Adipocyte (in vitro differentiated cells): ENCODE results near the gene OAF.

Experiments
- DNase-seq: peaks from one replicate; pipeline ENCODE4 v3.0.0-alpha.2; 2015; ENCODE audit warnings: low read depth
- H3K27me3 ChIP-seq: replicated peaks from 2 replicates; pipeline ENCODE4 v1.7.0; 2013; ENCODE audit warnings: mild to moderate bottlenecking, low read length, moderate library complexity; ENCODE audit not compliant: control insufficient read depth, insufficient read depth
- H3K36me3 ChIP-seq: 2 replicates; pipeline ENCODE4 v1.7.0; 2013; ENCODE audit warnings: low read length, mild to moderate bottlenecking, moderate library complexity; ENCODE audit not compliant: control insufficient read depth, insufficient read depth, severe bottlenecking
- H3K4me1 ChIP-seq: 2 replicates; pipeline ENCODE4 v1.7.0; 2013; ENCODE audit warnings: mild to moderate bottlenecking, low read length, moderate library complexity; ENCODE audit not compliant: control insufficient read depth, insufficient read depth
- H3K4me3 ChIP-seq: 2 replicates; pipeline ENCODE4 v1.7.0; 2013; ENCODE audit warnings: mild to moderate bottlenecking, low read length, moderate library complexity
- H3K9ac ChIP-seq: 2 replicates; pipeline ENCODE4 v1.7.0; 2013; ENCODE audit warnings: mild to moderate bottlenecking, low read length, moderate library complexity
- H3K9me3 ChIP-seq: 2 replicates; pipeline ENCODE4 v1.7.0; 2013; ENCODE audit warnings: mild to moderate bottlenecking, low read length, moderate library complexity; ENCODE audit not compliant: control insufficient read depth

Gene OAF

DNA sequence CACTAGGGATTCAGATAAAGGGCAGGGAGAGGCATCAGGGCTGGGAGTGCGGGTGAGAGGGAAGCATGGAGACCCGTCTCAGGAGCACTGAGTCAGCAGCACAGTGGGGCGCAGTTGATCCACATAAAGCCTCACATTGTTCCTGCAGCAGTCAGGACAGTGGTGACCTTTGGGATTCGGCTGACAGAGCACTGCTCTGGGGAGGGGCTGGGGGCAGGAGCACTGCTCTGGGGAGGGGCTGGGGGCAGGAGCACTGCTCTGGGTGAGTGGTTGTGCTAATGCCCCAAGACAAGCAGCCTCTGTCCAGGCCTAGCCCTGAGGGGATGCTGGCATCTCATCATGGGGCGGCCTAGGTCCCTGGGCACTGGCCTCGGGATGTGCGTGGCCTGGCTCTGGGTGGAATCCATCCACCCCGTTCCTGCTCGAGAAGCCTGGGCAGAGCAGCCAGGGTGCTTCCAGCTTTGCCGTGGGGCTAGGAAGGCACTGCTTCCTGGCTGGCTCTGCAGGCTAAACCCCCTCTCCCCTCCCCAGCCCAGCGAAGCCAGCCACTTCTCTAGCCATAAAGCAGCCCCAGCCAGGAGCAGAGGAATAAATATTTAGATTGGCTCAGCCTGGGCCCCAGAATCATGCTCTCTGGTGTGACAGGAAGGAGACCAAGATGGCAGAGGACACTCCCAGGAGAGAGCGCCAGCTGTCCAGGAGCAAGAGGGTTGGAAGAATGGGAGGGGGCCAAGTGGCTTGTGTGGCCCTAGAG, 7.3 kb downstream of the OAF start:
- Histone ChIP-seq H3K9me3 (no peaks in the 10 kb centered on the region), H3K27me3 (no peaks in the 10 kb centered on the region), H3K4me1 (peaks cover 90% of the 10 kb centered on the region), H3K36me3 (peaks cover 13% of the 10 kb centered on the region), H3K4me3 (no peak overlapping the region), H3K9ac (peak overlapping the region; percentile 39)
- DNase-seq = no peak

DNA sequence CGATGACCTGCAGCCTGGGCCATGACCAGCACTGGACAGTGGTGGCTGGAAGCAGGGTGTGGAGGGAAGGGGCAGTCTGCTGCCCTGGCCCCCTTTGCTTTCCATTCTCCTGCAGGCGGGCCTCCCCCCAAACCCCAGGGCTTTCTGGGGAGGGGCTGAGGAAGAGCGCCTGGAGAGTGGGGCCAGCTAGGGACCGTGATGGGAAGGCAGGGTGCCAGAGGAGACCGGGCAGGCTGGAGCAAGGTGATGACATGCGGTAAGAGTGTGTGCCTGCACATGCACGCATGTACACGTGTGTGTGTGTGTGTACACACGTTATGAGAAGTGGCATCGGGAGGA, 7.8 kb downstream of the OAF start:
- Histone ChIP-seq H3K4me3 (no peak overlapping the region), H3K27me3 (no peaks in the 10 kb centered on the region), H3K9me3 (no peaks in the 10 kb centered on the region), H3K4me1 (peaks cover 84% of the 10 kb centered on the region), H3K36me3 (peaks cover 19% of the 10 kb centered on the region), H3K9ac (peak overlapping the region; percentile 39)
- DNase-seq = no peak

DNA sequence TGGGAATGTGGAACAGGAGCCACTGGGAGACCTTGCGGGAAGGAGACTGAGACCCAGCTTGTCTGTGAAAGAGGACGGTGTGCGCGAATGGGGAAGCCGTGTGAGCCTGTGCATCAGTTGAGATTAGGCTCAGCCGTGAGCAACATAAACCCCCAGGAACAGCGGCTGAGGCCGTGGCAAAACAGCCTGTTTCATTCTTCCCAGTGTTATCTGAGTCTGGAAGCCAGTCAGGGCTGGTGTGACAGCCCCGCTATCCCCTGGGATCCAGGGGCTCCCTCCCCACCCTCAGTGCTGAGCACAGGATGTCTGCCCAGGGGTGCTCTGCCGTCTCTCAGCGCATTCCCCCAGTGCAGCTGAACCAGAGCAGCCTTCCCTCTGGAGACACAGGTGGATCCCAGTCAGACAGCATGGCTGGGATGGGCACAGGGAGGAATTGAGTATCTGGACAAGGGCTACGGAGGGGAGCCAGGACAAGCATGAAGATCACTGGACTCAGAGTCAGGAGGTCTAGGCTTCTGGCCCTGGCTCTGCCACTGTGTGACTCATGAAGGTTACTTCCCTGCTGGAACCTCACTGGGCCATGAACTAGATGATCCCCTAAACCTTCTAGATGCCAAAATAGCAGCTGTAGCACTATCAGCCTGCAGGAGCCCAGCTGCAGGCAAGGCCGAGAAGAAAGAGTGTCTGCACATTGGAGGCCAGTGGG, 8.6 kb downstream of the OAF start:
- Histone ChIP-seq H3K9me3 (no peaks in the 10 kb centered on the region), H3K4me3 (no peak overlapping the region), H3K27me3 (no peaks in the 10 kb centered on the region), H3K9ac (peak overlapping the region; percentile 39), H3K4me1 (peaks cover 84% of the 10 kb centered on the region), H3K36me3 (peaks cover 22% of the 10 kb centered on the region)
- no peak for DNase-seq

DNA sequence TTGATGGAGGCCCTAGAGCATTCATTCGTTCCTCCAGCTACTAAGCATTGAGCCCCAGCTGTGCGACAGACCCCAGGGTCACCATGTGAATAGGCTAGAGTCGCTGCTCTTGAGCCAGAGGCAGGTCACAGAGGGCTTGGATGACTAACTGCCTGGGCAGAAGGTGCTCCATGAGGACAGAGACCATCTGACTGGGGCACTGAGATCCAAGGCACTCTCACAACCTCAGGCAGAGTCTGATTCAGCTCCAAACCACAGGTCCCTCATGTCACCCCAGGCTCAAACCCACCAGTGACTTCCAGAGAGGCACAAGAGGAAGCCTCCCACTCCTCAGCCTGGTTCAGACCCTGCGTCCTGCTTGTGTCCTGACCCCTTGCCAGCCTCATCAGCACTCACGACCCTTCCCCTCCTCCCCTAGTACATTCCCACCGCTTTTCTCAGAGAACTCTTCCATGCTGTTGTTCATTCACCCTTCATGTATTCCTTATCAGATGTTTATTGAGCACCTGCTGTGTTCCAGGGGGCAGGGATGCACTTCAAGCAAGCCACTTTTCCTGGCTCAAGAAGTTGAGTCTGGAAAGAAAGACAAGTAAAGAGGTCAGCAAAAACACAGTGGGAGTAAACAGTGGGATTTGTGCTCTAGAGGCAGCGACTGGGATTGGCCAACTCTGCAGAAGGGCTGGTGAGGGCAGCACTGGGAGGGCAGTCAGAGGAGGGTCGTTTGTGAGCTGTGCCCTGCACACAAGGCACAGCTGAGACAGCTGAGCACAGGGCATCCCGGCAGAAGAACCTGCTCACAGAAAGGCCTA, 9.3 kb downstream of the OAF start:
- no peak for DNase-seq
- peaks cover 22% of the 10 kb centered on the region for H3K36me3 ChIP-seq
- H3K27me3 ChIP-seq = no peaks in the 10 kb centered on the region
- H3K4me3 ChIP-seq = no peak overlapping the region
- H3K9ac ChIP-seq = peak overlapping the region; percentile 39
- H3K9me3 ChIP-seq = no peaks in the 10 kb centered on the region
- H3K4me1 ChIP-seq = peaks cover 84% of the 10 kb centered on the region

DNA sequence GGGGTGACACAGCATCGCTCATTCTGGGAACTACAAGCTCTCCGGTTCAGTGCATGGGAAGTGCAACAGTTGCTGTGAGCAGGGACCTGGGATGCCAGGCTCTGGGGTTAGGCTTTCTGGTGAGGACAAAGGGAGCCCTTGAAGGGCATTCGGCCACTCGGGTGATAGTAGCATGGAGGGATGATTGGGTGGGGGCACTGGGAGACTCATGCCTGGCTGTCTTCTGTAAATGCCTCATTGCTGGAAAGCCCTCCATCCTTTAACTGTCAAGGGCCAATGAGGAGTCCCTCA, 9.9 kb downstream of the OAF start:
- Histone ChIP-seq H3K9ac (no peak overlapping the region), H3K9me3 (no peaks in the 10 kb centered on the region), H3K4me3 (no peak overlapping the region), H3K4me1 (peaks cover 83% of the 10 kb centered on the region), H3K27me3 (no peaks in the 10 kb centered on the region), H3K36me3 (peaks cover 22% of the 10 kb centered on the region)
- no peak for DNase-seq

DNA sequence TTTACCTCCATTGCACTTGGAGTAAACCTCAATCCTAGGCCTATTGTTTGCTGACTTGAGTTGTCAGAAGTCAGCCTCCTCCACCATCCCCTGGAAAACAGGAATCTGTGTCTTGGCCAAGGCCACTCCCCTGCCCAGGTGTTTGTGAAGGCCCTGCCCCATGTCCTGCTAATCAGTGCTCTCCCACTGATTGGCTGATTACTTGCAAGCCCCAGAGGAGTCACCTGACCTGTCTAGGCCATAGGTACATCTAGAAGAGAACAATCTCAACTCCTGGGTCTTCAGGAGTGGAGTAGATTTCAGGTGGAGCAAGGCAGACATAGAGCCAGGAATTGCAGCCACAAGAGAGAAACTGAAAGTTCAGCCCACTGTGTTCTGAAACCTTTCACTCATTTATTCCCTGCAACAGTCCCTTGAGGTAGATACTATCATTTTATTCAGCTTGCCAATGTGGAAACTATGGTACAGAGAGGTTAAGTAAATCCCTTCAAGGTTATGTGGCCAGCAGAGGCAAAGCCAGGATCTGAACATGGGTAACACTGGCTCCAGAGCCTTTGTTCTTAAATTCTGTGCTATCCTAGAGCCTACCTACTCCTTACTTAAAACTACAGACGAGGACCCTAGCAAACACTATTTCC, 10.4 kb downstream of the OAF start:
- peak overlapping the region; percentile 47 for H3K9ac ChIP-seq
- no peaks in the 10 kb centered on the region for H3K27me3 ChIP-seq
- peaks cover 77% of the 10 kb centered on the region for H3K4me1 ChIP-seq
- H3K36me3 ChIP-seq = peaks cover 26% of the 10 kb centered on the region
- no peaks in the 10 kb centered on the region for H3K9me3 ChIP-seq
- no peak overlapping the region for H3K4me3 ChIP-seq
- no peak for DNase-seq

DNA sequence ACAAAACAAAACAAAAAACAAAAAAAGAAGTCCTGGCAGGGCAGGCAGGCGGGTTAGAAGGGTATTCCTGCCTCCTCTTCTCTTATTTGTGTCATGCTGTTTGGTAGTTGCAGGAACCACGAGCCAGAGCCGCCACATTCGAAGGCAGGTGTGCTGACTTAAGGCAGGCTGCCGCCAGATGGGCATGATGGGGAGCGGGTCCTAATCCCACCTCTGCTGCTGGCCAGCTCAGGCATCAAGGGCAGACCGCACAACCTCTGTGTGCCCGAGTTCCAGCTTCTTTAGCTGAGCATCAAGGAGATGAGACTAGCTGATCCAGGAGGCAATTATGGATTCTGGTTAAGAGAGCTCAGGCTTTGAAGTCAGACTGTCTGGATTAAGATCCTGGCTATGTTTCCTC, 12.1 kb downstream of the OAF start:
- peaks cover 40% of the 10 kb centered on the region for H3K36me3 ChIP-seq

DNA sequence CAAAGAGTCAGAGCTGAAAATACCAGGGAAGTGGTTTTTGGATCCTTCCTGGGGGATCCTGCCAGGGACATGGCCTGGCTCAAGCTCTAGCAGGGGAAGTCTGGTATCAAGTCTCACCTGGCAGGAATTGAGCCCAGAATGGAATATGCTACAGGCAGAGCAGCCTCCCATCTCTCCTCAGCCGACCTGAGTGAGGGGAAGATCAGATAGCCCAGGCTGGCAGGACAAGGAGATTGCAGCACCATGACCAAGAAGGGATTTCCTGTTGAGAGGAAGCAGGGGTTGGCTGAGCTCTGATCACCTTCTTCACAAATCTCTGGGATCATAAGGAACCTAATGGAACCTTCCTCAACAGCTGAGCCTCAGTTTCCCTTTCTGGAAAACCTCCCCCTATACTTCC, 13.0 kb downstream of the OAF start:
- no peak for DNase-seq
- Histone ChIP-seq H3K27me3 (no peaks in the 10 kb centered on the region), H3K9me3 (no peaks in the 10 kb centered on the region), H3K4me3 (no peak overlapping the region), H3K4me1 (peaks cover 53% of the 10 kb centered on the region), H3K36me3 (peaks cover 49% of the 10 kb centered on the region), H3K9ac (no peak overlapping the region)

More for the DNA sequence above, 12.1 kb downstream of the OAF start:
- Histone ChIP-seq H3K4me3 (no peak overlapping the region), H3K9ac (no peak overlapping the region), H3K27me3 (no peaks in the 10 kb centered on the region), H3K4me1 (peaks cover 61% of the 10 kb centered on the region), H3K9me3 (no peaks in the 10 kb centered on the region)
- DNase-seq = no peak

DNA sequence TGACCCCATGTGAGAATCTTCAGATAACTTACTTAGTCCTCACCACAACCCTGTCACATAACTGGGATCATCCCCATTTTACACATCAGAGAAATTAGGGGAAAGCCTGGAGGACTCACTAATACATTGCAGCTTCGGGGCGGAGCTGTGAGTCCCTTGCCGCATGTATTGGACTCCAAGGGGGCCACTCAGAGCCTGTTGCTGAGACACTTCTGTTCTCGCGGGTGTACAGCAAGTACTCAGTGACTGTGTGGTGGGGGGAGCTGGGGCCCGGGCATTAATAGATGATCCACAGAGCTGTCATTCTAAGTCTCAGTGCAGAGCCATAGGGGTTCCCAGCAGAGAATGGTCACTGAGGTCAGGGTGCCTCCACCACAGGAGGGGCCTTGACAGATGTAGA, 13.5 kb downstream of the OAF start:
- DNase-seq = no peak
- peaks cover 54% of the 10 kb centered on the region for H3K36me3 ChIP-seq
- H3K4me3 ChIP-seq = no peak overlapping the region
- peak overlapping the region; percentile 1 for H3K9ac ChIP-seq
- H3K27me3 ChIP-seq = no peaks in the 10 kb centered on the region
- H3K9me3 ChIP-seq = no peaks in the 10 kb centered on the region
- peaks cover 47% of the 10 kb centered on the region for H3K4me1 ChIP-seq

DNA sequence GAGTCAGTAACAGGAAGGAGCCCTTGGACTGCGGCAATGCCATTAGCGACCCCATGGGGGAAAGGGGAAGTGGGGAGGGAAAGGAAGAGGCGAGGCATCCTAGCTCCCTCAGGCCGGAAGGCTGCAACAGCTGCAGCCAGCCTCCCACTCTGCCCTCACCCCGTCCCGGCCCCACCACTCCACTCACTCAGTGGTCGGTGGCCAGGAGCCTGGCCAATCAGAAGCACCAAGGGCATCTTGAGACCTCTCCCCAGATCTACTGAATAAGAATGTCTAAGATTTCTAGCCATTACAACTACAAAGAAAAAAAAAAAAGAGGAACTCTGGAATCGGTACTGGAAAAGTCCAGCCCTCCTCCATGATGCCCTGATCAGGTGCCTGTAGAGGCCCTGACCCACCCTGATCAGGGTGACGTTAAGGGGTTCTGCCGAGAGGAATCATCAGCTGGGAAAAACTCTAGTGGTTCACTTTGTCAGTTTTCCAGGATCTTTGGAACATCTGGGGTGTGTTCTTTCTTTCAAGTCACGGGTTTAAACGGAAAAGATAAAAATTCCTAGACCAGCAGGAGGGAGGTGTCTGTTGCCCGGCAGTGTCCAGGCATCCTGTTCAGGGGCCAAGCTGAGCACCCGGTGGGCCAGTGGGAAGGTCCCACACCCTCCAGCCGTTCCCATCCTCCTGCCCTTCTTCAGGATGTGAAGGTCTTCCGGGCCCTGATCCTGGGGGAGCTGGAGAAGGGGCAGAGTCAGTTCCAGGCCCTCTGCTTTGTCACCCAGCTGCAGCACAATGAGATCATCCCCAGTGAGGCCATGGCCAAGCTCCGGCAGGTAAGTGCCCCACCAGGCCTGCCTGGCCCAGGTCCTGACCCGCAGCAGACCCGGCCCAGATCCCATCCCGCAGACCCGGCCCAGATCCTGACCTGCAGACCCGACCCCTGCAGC, 14.4 kb downstream of the OAF start:
- Histone ChIP-seq H3K27me3 (no peaks in the 10 kb centered on the region), H3K36me3 (peaks cover 63% of the 10 kb centered on the region), H3K9me3 (no peaks in the 10 kb centered on the region), H3K4me1 (peaks cover 38% of the 10 kb centered on the region), H3K4me3 (no peak overlapping the region), H3K9ac (peak overlapping the region; percentile 1)
- no peak for DNase-seq
